Transverse colon (tissue), 4 donors: Measurements from ENCODE around the gene TGFB1. TPM values are rescaled to one million over a fixed set of nuclear protein-coding genes. Genes with fewer than 3 reads are reported as not detected.
"Not testable (repeated sequence)": the region's sequence is repeated elsewhere in the genome, so short reads cannot be mapped to it uniquely, and the experiment has no call there.

Source experiments
- DNase-seq: peaks from one replicate; pipeline ENCODE4 v3.0.0-alpha.2; 2019
- H3K27ac ChIP-seq, 4 donors: fragments of 200-600 bp; sonication (generic); 2 replicates each; pipeline ENCODE4 v1.5.1; 2016 to 2018; ENCODE audit warnings: inconsistent platforms in 4 of 4
- H3K27me3 ChIP-seq: fragments of 200-600 bp; sonication (generic); 2 replicates; pipeline ENCODE4 v1.5.1; 2017; ENCODE audit warnings: inconsistent platforms
- H3K36me3 ChIP-seq, 4 donors: fragments of 200-600 bp; sonication (generic); 2 replicates each; pipeline ENCODE4 v1.5.1; 2017 to 2019; ENCODE audit warnings: inconsistent platforms in 4 of 4
- H3K4me1 ChIP-seq, 4 donors: fragments of 200-600 bp; sonication (generic); 2 replicates each; pipeline ENCODE4 v1.5.1; 2017 to 2020; ENCODE audit warnings: inconsistent platforms in 4 of 4
- H3K4me3 ChIP-seq, 4 donors: fragments of 200-600 bp; sonication (generic); 1 replicate in 1 of 4; 2 replicates in 3 of 4; pipeline versions ENCODE4 v1.5.1 to v1.6.1; 2017 to 2019; ENCODE audit warnings: inconsistent platforms in 4 of 4
- H3K9me3 ChIP-seq, 2 donors: fragments of 200-600 bp; sonication (generic); 2 replicates each; pipeline ENCODE4 v1.5.1; 2017 to 2019; ENCODE audit warnings: inconsistent platforms in 2 of 2
- CTCF ChIP-seq, 5 experiments: fragments of 200-600 bp in 3 of 5; fragments of 450-650 bp in 2 of 5; sonication (generic) in 3 of 5; IDR thresholded peaks; 1 replicate in 2 of 5; 2 replicates in 3 of 5; pipeline ENCODE4 v1.5.1; 2016 to 2017; ENCODE audit warnings: antibody characterized with exemption in 5 of 5, inconsistent platforms in 3 of 5, mild to moderate bottlenecking in 2 of 5, moderate library complexity in 1 of 5
- EP300 ChIP-seq: sonication (generic); formaldehyde crosslinking; IDR thresholded peaks from one replicate; pipeline ENCODE4 v1.6.1; 2017; ENCODE audit warnings: antibody characterized with exemption, low read depth
- POLR2A ChIP-seq: fragments of 450-650 bp; IDR thresholded peaks from one replicate; pipeline ENCODE4 v1.6.1; 2016; ENCODE audit warnings: antibody characterized with exemption, mild to moderate bottlenecking, moderate library complexity
- POLR2AphosphoS5 ChIP-seq, 3 donors: sonication (generic); formaldehyde crosslinking; IDR thresholded peaks; one replicate each; pipeline ENCODE4 v1.6.1; 2016; ENCODE audit warnings: antibody characterized with exemption in 3 of 3
- WGBS, 2 donors: methylation state at CpG; one replicate each; pipeline ENCODE4 v1.1.5; 2018; ENCODE audit warnings: low coverage in 1 of 2; 5-methylcytosine and 5-hydroxymethylcytosine counted together
- in situ Hi-C, 4 donors: fragments of 200-750 bp; cut with MboI; loops; one replicate each; pipeline versions ENCODE4 v1.15.0 to v1.15.1; 2017; ENCODE audit warnings: low sequenced_read_pairs in 3 of 4, low pct_ligation_motif_present in 1 of 4, low pct_unique_long_range_greater_than_20kb in 1 of 4
- intact Hi-C: fragments of 100-400 bp; cut with DNase I; formaldehyde crosslinking; loops from one replicate; pipeline ENCODE4 v1.15.1; 2023; ENCODE audit warnings: low total_unique reads
- total RNA-seq, 4 donors: library from RNA; depleted of rRNA; stranded (reverse); fragments of >200 nt; gene quantifications; one replicate each; pipeline ENCODE4 v1.1.0, GENCODE V29; 2016

Gene TGFB1
- total RNA-seq, 4 donors from 2014 or later = 4.4 to 30.3 (median 9.7) TPM

- no peak overlapping the region for H3K27ac ChIP-seq
- DNase-seq = no peak
- WGBS, 2 donors = 78% methylated on average over 5 of the region's 5 CpGs; no CpG with 5 or more reads in 1 of the 2 donors
- H3K36me3 ChIP-seq = no peaks in the 10 kb centered on the region
- no peak overlapping the region for H3K4me3 ChIP-seq
- no peaks in the 10 kb centered on the region for H3K27me3 ChIP-seq
- TF ChIP-seq POLR2AphosphoS5 (IDR thresholded peaks at IDR 0.05) (no peak), CTCF (IDR thresholded peaks at IDR 0.05) (no peak), EP300 (no peak), POLR2A (no peak)
- H3K4me1 ChIP-seq = no peaks in the 10 kb centered on the region
- in situ Hi-C loops (no loop called here), intact Hi-C loops (no loop called here)
- H3K9me3 ChIP-seq = no peaks in the 10 kb centered on the region
Measured at GRCh38 chr19:41384351-41384750, 30.6 kb upstream of the TGFB1 start.

- H3K27ac ChIP-seq, H3K4me3 ChIP-seq, H3K9me3 ChIP-seq, H3K36me3 ChIP-seq, H3K27me3 ChIP-seq, intact Hi-C loops, in situ Hi-C loops, DNase-seq: not testable (repeated sequence)
- H3K4me1 ChIP-seq = peaks cover 0 to 12% (median 6%) of the 10 kb centered on the region in 4 donors
- 96% methylated on average over 8 of the region's 8 CpGs; no CpG with 5 or more reads in 1 of the 2 donors for WGBS, 2 donors
Measured at GRCh38 chr19:41381536-41381935, 27.8 kb upstream of the TGFB1 start.

GRCh38 chr19:41377977-41378709, 24.4 kb upstream of the TGFB1 start:
- in situ Hi-C loops (no loop called here), intact Hi-C loops (no loop called here)
- H3K9me3 ChIP-seq = no peaks in the 10 kb centered on the region
- H3K36me3 ChIP-seq = no peaks in the 10 kb centered on the region
- H3K4me3 ChIP-seq = no peak overlapping the region
- DNase-seq = no peak
- peaks cover 5 to 35% (median 21%) of the 10 kb centered on the region in 4 donors for H3K4me1 ChIP-seq
- peak in 1 of 3 donors; percentile 12 for TF ChIP-seq POLR2AphosphoS5 (IDR thresholded peaks at IDR 0.05)
- peak in 2 of 5 experiments; percentile 14 to 23 for TF ChIP-seq CTCF (IDR thresholded peaks at IDR 0.05)
- TF ChIP-seq POLR2A = no peak
- H3K27ac ChIP-seq = peak overlapping the region; percentile 42 to 54 (median 44)
- WGBS, 2 donors = 54 to 67% methylated on average over 3 to 7 of the region's 9 CpGs
- no peaks in the 10 kb centered on the region for H3K27me3 ChIP-seq

GRCh38 chr19:41376998-41377365, 23.3 kb upstream of the TGFB1 start:
- in situ Hi-C loops = no loop called here
- Histone ChIP-seq H3K27ac (peak overlapping the region; percentile 71 to 87 (median 72)), H3K4me1 (peaks cover 5 to 35% (median 21%) of the 10 kb centered on the region in 4 donors), H3K9me3 (no peaks in the 10 kb centered on the region), H3K36me3 (no peaks in the 10 kb centered on the region), H3K27me3 (no peaks in the 10 kb centered on the region), H3K4me3 (peak overlapping the region; percentile 48 to 70 (median 52))
- 56 to 69% methylated on average over 8 of the region's 8 CpGs for WGBS, 2 donors
- DNase-seq = no peak
- intact Hi-C loops = no loop called here
- TF ChIP-seq POLR2AphosphoS5 (IDR thresholded peaks at IDR 0.05) = no peak

- H3K27ac ChIP-seq = peak within 1 kb of the TSS; percentile 71 to 87 (median 72)
- 14 to 17% methylated on average over 9 to 47 of the region's 47 CpGs for WGBS, 2 donors
- peak within 1 kb of the TSS; percentile 48 to 70 (median 52) for H3K4me3 ChIP-seq
- peaks cover 5 to 35% (median 21%) of the 10 kb centered on the region in 4 donors for H3K4me1 ChIP-seq
- intact Hi-C loops (no loop called here), in situ Hi-C loops (no loop called here)
- H3K36me3 ChIP-seq = no peaks in the 10 kb centered on the region
- peak; percentile 35 for DNase-seq
- no peaks in the 10 kb centered on the region for H3K27me3 ChIP-seq
- TF ChIP-seq POLR2A (no peak), CTCF (IDR thresholded peaks at IDR 0.05) (no peak), EP300 (no peak), POLR2AphosphoS5 (IDR thresholded peaks at IDR 0.05) (no peak)
- no peaks in the 10 kb centered on the region for H3K9me3 ChIP-seq
Measured at GRCh38 chr19:41376241-41376997, 22.7 kb upstream of the TGFB1 start, which contains the start of gene TMEM91. TMEM91 (plus strand) TSS chr19:41376533; CDS start chr19:41378310, 1,777 bp downstream.
